Endothelial cell of umbilical vein (primary cell): ENCODE data around the gene FNDC3A. TPM values are rescaled to one million over a fixed set of nuclear protein-coding genes. Genes with fewer than 3 reads are reported as not detected.
A peak's percentile ranks its signal among the peaks of the same experiment; 100 is the strongest.

Source experiments
- BruUV-seq: library from RNA; stranded (reverse); fragments of 400-500 nt; replicated peaks from 2 replicates; lab custom pipeline; 2021; lab: Mats Ljungman, UMichigan
- CTCF ChIA-PET: fragments of 300-600, 350-600 bp; sonication (Branson Sonifier 250); formaldehyde crosslinking; loops from one replicate; lab custom pipeline; 2021; ENCODE audit warnings: antibody characterized with exemption, inconsistent platforms; lab: Charles Lee
- POLR2A ChIA-PET: fragments of 300-600, 350-600 bp; sonication (Branson Sonifier 250); formaldehyde crosslinking; loops from one replicate; lab custom pipeline; 2021; ENCODE audit warnings: antibody characterized with exemption, inconsistent platforms; lab: Charles Lee
- DNase-seq: peaks from one replicate; pipeline ENCODE4 v3.0.0-alpha.2; 2011; ENCODE audit warnings: low read depth, low spot score
- FAIRE-seq: peaks from 2 replicates; lab custom pipeline; 2011; peaks lifted over from hg19 to GRCh38; lab: Jason Lieb, UNC
- H2AFZ ChIP-seq: 2 replicates; pipeline ENCODE4 v1.6.0; 2012; ENCODE audit warnings: low read depth, low read length, control low read depth, inconsistent platforms
- H3K27ac ChIP-seq: 2 replicates; pipeline ENCODE4 v1.5.1; 2011; ENCODE audit warnings: low read depth, mild to moderate bottlenecking, control low read depth, low read length, moderate library complexity; ENCODE audit not compliant: insufficient read depth
- H3K27me3 ChIP-seq, 2 experiments: 2 replicates each; pipeline versions ENCODE4 v1.6.0 to v1.6.1; 2011; ENCODE audit warnings: low read length in 2 of 2, mixed read lengths in 1 of 2; ENCODE audit not compliant: control insufficient read depth in 2 of 2, insufficient read depth in 2 of 2
- H3K36me3 ChIP-seq, 2 experiments: 2 replicates in 1 of 2; 3 replicates in 1 of 2; pipeline ENCODE4 v1.5.1; 2011; ENCODE audit warnings: low read length in 2 of 2, mild to moderate bottlenecking in 1 of 2, moderate library complexity in 1 of 2; ENCODE audit not compliant: control insufficient read depth in 2 of 2, insufficient read depth in 2 of 2; ENCODE audit errors: extremely low read depth in 1 of 2
- H3K4me1 ChIP-seq: 3 replicates; pipeline ENCODE4 v1.5.1; 2011; ENCODE audit warnings: mild to moderate bottlenecking, low read length; ENCODE audit not compliant: control insufficient read depth, insufficient read depth; ENCODE audit errors: extremely low read depth
- H3K4me2 ChIP-seq: 2 replicates; pipeline ENCODE4 v1.6.1; 2011; ENCODE audit warnings: low read length, control low read depth, mixed read lengths; ENCODE audit not compliant: insufficient read depth
- H3K4me3 ChIP-seq, 3 experiments: fragments of 200-600 bp in 1 of 3; sonication (generic), shearing (Covaris generic) in 1 of 3; replicated peaks in 1 of 3; 2 replicates each; pipeline ENCODE4 v1.5.1; 2011 to 2016; ENCODE audit warnings: control low read depth in 3 of 3, low read length in 3 of 3, mild to moderate bottlenecking in 2 of 3, inconsistent platforms in 1 of 3, low read depth in 1 of 3, moderate library complexity in 1 of 3; ENCODE audit not compliant: insufficient read depth in 1 of 3
- H3K79me2 ChIP-seq: 2 replicates; pipeline ENCODE4 v1.6.0; 2012; ENCODE audit warnings: low read length, inconsistent platforms; ENCODE audit not compliant: control insufficient read depth, insufficient read depth
- H3K9ac ChIP-seq: replicated peaks from 2 replicates; pipeline ENCODE3; 2011; ENCODE audit warnings: low read length, control low read depth; ENCODE audit not compliant: insufficient read depth; ENCODE audit errors: extremely low read depth
- H3K9me1 ChIP-seq: replicated peaks from 3 replicates; pipeline ENCODE4 v1.6.0; 2011; ENCODE audit warnings: mild to moderate bottlenecking, low read length; ENCODE audit not compliant: control insufficient read depth, insufficient read depth; ENCODE audit errors: extremely low read depth
- H3K9me3 ChIP-seq: replicated peaks from 2 replicates; pipeline ENCODE4 v1.5.1; 2012; ENCODE audit warnings: low read length, inconsistent platforms; ENCODE audit not compliant: control insufficient read depth, insufficient read depth
- H4K20me1 ChIP-seq: replicated peaks from 2 replicates; pipeline ENCODE3; 2011; ENCODE audit warnings: mild to moderate bottlenecking, low read length; ENCODE audit not compliant: control insufficient read depth, insufficient read depth; ENCODE audit errors: extremely low read depth
- CTCF ChIP-seq, 2 donors: IDR thresholded peaks; 1 replicate in 1 of 2; 2 replicates in 1 of 2; pipeline ENCODE4 v1.5.1; 2011; ENCODE audit warnings: low read length in 2 of 2, mild to moderate bottlenecking in 2 of 2, moderate library complexity in 2 of 2, control low read depth in 1 of 2, inconsistent platforms in 1 of 2, low read depth in 1 of 2; ENCODE audit not compliant: insufficient read depth in 1 of 2; ENCODE audit errors: extremely low read depth in 1 of 2
- EZH2 ChIP-seq: IDR thresholded peaks from 2 replicates; pipeline ENCODE4 v1.6.1; 2012; ENCODE audit warnings: borderline replicate concordance, low read depth, mild to moderate bottlenecking, moderate library complexity, low read length, inconsistent platforms; ENCODE audit not compliant: severe bottlenecking
- FOS ChIP-seq: IDR thresholded peaks from 2 replicates; pipeline ENCODE4 v1.6.1; 2011; ENCODE audit warnings: mild to moderate bottlenecking, low read length, moderate library complexity, borderline replicate concordance; ENCODE audit not compliant: insufficient read depth
- GATA2 ChIP-seq: IDR thresholded peaks from 2 replicates; pipeline ENCODE4 v1.7.0; 2011; ENCODE audit warnings: low read depth, mild to moderate bottlenecking, moderate library complexity, mixed read lengths, low read length; ENCODE audit not compliant: insufficient read length, insufficient read depth
- JUN ChIP-seq: IDR thresholded peaks from 2 replicates; pipeline ENCODE4 v1.6.1; 2011; ENCODE audit warnings: borderline replicate concordance, low read depth; ENCODE audit not compliant: insufficient read length, insufficient read depth
- MAX ChIP-seq: IDR thresholded peaks from 2 replicates; pipeline ENCODE4 v1.6.1; 2011; ENCODE audit not compliant: insufficient read depth, insufficient read length
- MYC ChIP-seq: IDR thresholded peaks from one replicate; pipeline ENCODE4 v1.6.1; 2011; ENCODE audit warnings: mild to moderate bottlenecking, low read depth, low read length
- POLR2A ChIP-seq: IDR thresholded peaks from 2 replicates; pipeline ENCODE4 v1.6.1; 2012; ENCODE audit warnings: low read depth, mild to moderate bottlenecking, control low read depth, low read length
- POLR2AphosphoS5 ChIP-seq: IDR thresholded peaks from 2 replicates; pipeline ENCODE4 v1.6.1; 2012; ENCODE audit warnings: low read depth, mild to moderate bottlenecking, control low read depth, low read length, moderate library complexity; ENCODE audit not compliant: insufficient read depth
- dilution Hi-C: fragments of 300-500 bp; cut with MboI; formaldehyde crosslinking; loops from one replicate; pipeline ENCODE4 v1.15.0; 2019; ENCODE audit warnings: low sequenced_read_pairs; ENCODE audit not compliant: extremely low pct_ligation_motif_present
- intact Hi-C: fragments of 100-400 bp; cut with micrococcal nuclease; formaldehyde crosslinking; loops from one replicate; pipeline ENCODE4 v1.10.0; 2022
- polyA plus RNA-seq, 4 experiments: library from polyadenylated mRNA; depleted of rRNA in 3 of 4; stranded (reverse) in 3 of 4; unstranded in 1 of 4; fragments of >200 nt; gene quantifications; 2 replicates each; pipeline versions ENCODE4 v1.2.1 to v1.2.3, GENCODE V29; 2011 to 2012; ENCODE audit warnings: missing spikeins in 1 of 4
- total RNA-seq: library from RNA; stranded (reverse); gene quantifications from 2 replicates; pipeline ENCODE4 v1.2.3, GENCODE V29; 2021

The FNDC3A gene
- total and polyA plus RNA-seq, 2 donors (not counting 3 experiments of a cell fraction or from before 2014, with no cell fraction given), result 26.3 to 50.8 TPM

- CTCF ChIA-PET, result interaction anchor here (0.8 to 6.6 kb wide), 19 partner anchors 11 to 508 kb away, joined by 3 to 123 read pairs (median 4); partner anchors contain the start of genes CDADC1 and MLNR
- TF ChIP-seq CTCF (IDR thresholded peaks at IDR 0.05; ENCODE audit: extremely low read depth in 1 of 2, insufficient read depth in 1 of 2, low read depth in 1 of 2, low read length in 2 of 2) (peak in 1 of 2 donors; percentile 42), GATA2 (no peak)
- Histone ChIP-seq H3K9ac (peak overlapping the region; percentile 40), H3K9me1 (no peaks in the 10 kb centered on the region), H3K4me3 (peak overlapping the region in 1 of 3 experiments; percentile 12), H3K4me1 (peaks cover 24% of the 10 kb centered on the region), H3K27ac (peak overlapping the region; percentile 70), H3K9me3 (no peaks in the 10 kb centered on the region), H3K79me2 (no peaks in the 10 kb centered on the region), H2AFZ (no peak overlapping the region), H4K20me1 (no peaks in the 10 kb centered on the region), H3K36me3 (no peaks in the 10 kb centered on the region), H3K4me2 (peak overlapping the region; percentile 76), H3K27me3 (no peaks in the 10 kb centered on the region)
- POLR2A ChIA-PET, result no interaction called here
- intact Hi-C loops (loop anchor here (1.0 to 5.0 kb wide), 6 partner anchors 11 to 508 kb away; no protein-coding TSS in a partner anchor), dilution Hi-C loops (no loop called here)
- no TSS peak for BruUV-seq
- peak; percentile 65 for DNase-seq
- no peak for FAIRE-seq
These were observed 123.2 kb downstream of the FNDC3A start for GRCh38 chr13:49098771-49099512.

- DNase-seq (no peak), FAIRE-seq (no peak)
- Histone ChIP-seq H3K9me3 (no peaks in the 10 kb centered on the region), H4K20me1 (no peaks in the 10 kb centered on the region), H2AFZ (no peak overlapping the region), H3K4me2 (peak overlapping the region; percentile 76), H3K9ac (peak overlapping the region; percentile 40), H3K4me1 (peaks cover 24% of the 10 kb centered on the region), H3K79me2 (no peaks in the 10 kb centered on the region), H3K27me3 (no peaks in the 10 kb centered on the region), H3K27ac (peak overlapping the region; percentile 70), H3K4me3 (no peak overlapping the region), H3K9me1 (no peaks in the 10 kb centered on the region), H3K36me3 (no peaks in the 10 kb centered on the region)
- POLR2A ChIA-PET, result no interaction called here
- BruUV-seq, result no TSS peak
- intact Hi-C loops, result loop anchor here (1.0 to 5.0 kb wide), 3 partner anchors 37 to 508 kb away; no protein-coding TSS in a partner anchor
- CTCF ChIA-PET, result interaction anchor here (0.8 to 6.6 kb wide), 19 partner anchors 11 to 508 kb away, joined by 3 to 123 read pairs (median 4); partner anchors contain the start of genes CDADC1 and MLNR
- TF ChIP-seq POLR2AphosphoS5 (no peak), POLR2A (no peak), MYC (no peak), GATA2 (no peak), JUN (no peak), CTCF (IDR thresholded peaks at IDR 0.05; ENCODE audit: extremely low read depth in 1 of 2, insufficient read depth in 1 of 2, low read depth in 1 of 2, low read length in 2 of 2) (no peak), MAX (no peak), EZH2 (no peak), FOS (no peak)
- dilution Hi-C loops, result no loop called here
These were observed 123.8 kb downstream of the FNDC3A start for GRCh38 chr13:49099513-49099877.
